ENCODE results near the gene MMP2.

GRCh38 chr16:55468352-55468990 lies 10.5 kb upstream of the MMP2 start:
- TF ChIP-seq POLR2A (IDR thresholded peaks at IDR 0.05; ENCODE audit: low read depth) (no peak), CTCF (IDR thresholded peaks at IDR 0.05) (no peak), EP300 (IDR thresholded peaks at IDR 0.05) (no peak)

Measured in esophagus muscularis mucosa (tissue), 4 donors.